Activated gamma-delta T cell treated with Interleukin-2 at 50 U/mL for 16 hours (primary cell): Measurements from ENCODE around the gene PRG2.

Source experiments
- DNase-seq: peaks from one replicate; pipeline ENCODE4 v3.0.0-alpha.2; 2020

Gene PRG2, protein sequence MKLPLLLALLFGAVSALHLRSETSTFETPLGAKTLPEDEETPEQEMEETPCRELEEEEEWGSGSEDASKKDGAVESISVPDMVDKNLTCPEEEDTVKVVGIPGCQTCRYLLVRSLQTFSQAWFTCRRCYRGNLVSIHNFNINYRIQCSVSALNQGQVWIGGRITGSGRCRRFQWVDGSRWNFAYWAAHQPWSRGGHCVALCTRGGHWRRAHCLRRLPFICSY

DNA sequence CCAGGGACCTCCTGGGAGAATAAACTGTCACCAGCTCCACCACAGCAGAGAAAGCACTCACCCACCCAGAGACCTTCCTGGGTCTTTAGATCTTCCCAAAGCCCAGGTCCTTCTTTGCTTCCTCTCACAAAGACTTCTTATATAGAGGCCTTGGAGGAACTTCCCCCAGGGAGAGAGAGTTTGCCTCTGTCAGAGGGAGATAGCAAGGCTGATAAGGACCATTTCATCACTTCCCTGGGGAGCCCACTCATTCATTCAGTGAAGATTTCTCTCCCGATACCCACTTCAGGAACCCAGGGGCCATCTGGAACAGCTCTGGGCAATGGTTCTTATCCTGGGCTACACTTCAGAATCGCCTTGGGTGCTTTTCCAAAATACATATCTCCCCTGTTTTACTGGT lies at the start of gene PRG2:
Gene PRG2 (minus strand): TSS at position 116 of the 400 bp plus-strand sequence. CDS start 706 bp downstream, outside the sequence.
- DNase-seq = no peak

DNA sequence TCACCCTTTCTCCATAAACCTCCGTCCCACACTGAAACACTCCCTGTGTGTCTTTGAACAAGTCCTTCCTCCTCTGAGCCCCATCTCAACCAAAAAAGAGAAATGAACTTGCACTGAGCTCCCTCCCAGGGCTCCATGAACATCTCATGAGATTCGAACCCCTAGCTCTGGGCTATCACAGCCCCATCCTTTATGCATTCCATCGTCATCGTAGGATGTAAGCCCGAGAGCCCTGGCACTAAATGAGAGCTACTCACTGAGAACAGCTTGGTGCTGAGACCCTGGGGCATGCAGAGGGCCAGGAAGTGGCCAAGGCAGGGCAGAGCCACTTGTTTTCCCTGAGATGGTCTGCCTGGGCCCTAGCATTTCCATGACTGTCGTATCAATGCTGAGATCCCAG lies 49.3 kb upstream of the PRG2 start:
- no peak for DNase-seq

DNA sequence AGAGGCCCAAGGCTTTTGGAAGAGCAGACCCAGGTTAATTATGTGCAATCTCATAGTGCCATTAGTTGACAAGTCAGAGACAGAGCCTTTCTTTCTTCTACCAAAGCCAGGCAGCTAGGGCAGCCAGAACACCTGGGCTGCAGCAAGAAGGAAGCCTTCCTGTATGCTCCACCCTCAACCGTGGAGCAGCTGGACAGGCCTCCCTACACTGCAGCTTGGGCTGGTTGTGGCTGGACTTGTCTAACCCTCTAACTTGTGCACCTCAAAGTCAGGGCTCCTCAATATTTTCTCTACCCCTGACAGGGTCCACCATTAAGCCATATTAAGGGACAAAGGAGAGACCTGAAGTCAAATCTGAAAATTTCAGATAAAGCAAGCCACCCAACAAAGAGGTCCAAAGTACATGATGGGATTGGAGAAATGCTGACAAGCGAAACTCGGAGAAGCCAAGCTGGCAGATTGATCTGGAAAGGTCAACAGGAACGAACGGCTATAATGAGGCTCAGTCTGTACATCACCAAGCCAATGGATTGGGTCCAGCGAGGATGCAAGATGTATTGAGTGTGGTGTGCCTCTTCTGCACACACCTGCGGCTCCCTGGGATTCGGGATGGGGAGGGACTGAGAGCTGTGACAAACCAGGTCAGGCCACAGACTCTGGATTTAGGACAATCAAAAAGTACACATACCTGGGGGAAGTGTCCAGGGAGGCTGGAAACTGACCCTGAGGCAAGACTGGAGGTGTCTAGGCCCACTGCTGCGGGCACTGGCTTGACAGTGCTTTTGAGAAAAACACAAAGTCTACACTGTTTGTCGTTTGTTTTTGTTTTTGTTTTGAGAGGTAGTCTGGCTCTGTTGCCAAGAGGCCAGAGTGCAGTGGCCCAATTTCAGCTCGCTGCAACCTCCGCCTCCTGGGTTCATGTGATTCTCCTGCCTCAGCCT lies 48.2 kb upstream of the PRG2 start:
- no peak for DNase-seq

DNA sequence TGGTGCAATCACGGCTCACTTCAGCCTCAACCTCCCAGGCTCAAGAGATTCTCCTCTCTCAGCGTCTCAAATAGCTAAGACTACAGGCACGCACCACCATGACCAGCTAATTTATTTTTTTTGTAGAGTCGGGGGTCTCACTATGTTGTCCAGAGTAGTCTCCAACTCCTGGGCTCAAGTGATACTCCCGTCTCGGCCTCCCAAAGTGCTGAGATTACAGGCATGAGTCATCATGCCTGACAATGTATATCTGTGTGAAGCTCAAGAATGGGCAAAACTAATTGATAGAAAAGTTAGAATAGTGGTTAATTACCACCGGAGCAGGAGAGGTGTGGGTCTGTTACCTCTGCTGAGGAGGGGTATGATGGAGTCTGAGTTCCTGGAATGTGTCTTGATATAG lies 45.6 kb upstream of the PRG2 start:
- DNase-seq = no peak

DNA sequence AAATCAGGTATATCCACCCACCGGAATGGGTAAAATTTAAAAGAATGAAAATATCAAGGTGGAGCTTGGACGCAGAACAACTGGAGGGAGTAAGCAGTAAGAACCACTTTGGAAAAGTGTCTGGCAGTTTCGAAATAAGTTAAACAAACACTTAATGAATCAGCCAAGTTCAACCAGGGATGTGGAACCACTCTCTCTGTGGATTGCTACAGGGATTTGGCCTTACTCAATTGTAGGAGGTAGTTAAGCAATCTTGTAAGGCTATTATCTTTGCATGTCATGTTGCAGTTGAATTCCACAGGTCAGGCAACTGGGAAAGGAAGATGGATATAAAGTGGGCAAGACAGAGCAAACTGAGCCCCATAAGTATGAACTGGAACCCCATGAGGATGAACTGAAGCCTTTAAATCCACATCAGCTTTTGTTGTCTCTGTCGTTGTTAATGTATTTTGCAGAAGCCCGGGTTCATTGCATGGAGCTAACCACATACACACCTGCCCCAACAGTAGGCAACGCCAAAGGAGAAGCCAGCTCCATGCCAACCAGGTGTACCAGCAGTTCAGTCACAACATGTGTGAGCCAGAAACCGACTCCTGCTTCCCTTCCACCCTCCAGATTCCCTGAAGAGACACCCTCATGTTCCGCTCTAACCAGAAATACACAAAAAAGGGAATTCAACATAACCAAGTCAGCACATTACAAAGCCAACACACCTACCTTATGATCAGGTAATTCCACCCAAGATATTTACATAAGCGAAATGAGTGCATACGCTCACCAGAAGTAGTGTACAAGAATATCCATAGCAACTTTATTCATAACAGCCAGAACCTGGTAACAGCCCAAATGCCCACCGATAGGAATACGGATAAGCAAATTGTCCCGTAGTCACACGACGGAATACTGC lies 44.4 kb upstream of the PRG2 start:
- DNase-seq = no peak

DNA sequence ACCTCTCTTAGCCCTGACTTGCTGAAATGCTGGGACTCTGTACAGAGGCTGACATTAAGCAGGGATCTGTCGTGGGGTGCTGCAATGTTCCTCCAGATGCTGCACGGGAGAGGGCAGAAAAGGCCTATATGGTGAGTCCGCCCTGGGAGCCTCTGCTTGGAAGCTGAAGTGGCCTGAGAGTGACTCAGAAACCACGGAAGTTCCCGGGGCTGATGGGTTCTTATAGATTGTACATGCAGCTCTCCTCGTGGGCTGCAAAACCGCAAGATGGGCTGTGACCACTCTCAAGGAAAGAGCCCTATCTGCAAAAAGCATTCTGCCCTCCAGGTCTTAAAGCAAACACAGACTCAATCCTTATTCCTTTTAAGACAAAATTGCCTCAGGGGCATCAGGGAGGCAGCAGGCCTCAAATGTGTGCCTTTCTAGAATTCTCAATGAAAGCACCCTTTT lies 42.3 kb upstream of the PRG2 start:
- DNase-seq = no peak

DNA sequence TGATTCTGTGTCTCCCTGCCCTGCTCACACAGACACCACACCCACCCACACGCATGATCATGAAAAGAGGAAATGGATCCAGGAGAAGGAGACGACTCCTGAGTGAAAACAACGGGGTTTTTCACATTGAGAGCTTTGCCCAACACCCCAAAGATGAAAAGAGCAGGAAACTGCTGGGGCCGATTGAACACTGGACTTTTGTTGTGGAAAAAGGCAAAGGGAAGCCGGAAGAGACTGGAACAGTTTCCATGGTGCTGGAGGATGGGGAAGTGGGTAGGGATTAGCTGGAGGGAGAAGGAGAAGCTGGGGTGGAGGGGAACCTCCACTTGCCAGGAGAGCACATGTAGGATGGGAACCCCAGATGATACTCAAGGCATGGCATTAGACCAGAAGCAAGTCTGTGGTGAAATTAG lies 41.7 kb upstream of the PRG2 start:
- DNase-seq = no peak

DNA sequence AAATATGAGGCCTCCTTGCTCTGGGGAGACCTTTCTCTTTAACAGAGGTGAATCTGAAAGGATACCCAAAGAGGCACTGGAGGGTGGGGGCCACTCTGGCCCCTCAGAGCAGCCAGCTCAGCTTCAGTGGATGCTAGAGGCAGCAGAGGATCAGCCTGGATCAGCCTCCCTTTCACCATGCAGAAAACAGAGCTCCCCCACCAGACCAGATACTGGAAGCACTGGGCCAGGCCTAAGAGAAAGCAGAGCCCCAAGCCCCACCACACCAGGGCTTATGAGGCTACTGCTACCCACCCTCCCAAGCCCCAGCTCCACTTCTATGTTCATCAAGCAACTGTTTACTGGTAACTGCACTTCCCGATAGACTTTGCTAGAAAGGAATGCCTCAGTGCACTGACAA lies 40.5 kb upstream of the PRG2 start:
- DNase-seq = no peak

DNA sequence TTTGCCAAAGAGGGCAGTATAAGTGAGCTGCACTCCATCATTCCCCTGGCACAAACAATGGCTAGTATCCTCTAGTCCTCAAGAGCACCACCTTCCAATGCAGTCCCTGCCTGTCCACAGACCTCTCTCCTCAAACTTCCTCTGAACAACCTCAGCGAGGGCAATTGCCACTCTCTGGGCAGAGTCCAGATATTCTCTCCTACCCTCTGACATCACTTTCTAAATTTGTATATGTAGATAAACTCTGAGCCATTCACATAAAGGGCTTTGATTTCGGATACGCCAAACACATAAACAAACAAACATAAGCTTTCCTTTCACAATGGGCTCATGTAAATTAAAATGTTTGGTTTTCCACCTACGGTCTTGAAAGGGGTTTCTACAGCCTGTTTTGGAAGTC lies 39.5 kb upstream of the PRG2 start:
- DNase-seq = no peak

DNA sequence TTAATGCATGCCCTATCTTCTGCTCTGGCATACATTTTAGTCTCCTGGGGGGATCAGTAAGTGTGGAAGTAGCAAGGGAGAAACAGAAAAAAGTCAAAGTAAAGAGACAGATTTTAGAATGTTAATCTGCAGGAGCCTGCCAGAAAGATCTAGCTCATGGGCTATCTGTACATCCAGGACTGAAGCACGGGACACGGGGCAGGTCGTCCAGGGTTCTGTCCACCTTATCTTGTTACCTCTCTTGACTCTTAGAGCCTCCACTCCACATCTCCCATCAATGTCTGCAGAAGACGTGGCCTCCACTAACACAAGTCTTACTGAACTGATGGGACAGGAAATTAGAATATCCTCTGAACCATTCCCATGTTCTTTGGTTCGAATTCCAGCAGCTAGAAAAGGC lies 38.2 kb upstream of the PRG2 start:
- DNase-seq = no peak

DNA sequence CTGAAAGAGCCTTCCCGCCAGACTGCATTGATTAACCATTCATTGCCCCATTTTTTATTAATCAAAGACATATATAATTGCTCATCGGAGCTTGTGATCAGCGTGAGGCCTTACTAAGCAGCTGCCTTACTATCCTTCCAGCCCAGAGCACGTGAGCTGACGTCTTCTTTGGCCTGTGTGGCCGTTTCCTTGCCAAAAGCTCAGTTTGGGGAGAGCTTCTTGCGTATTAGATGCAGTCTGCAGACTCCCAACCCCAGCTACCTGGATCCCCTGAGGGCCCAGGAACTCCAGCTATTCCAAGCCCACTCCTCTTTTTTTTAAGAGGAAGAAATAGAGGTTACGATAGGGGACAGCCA lies 37.3 kb upstream of the PRG2 start:
- no peak for DNase-seq

DNA sequence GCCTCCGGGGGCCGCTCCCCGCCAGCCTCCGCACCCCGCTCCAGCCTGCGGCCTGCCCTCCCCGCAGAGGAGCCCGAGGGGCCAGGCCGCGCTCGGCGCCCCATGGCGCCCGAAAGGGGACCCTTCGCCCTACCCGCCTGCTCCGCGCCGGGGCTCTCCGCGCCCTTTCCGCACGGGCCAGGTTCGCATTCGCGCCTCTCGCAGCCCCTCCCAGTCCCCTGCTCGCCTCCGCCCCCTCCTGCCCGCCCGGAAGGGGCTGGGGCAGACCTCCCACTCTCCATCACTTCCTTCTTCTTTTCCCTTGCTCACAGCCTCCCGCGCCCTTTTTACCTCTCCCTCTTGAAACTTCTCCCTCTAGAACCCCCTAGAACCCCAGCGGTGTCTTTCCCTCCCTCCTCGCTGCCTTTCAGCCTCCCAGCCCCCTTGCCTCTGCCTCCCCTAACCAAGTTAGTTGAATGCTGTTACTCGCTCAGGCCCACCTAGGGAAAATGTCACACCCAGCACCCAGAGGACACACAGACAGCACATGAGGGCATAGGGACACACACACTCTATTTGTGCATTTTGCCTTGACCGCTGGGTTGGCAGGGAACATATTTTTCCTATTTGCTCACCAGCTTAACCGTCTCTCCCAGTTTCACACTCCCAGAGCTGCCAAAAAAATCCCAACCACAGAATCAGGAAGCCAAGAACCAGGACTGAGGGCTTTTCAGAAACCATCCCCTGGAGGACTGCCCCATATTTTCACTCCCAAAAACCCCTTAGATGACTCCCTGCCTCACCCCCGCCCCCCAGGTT lies 36.7 kb upstream of the PRG2 start, which contains the start of gene SLC43A3:
Gene SLC43A3 (minus strand): TSS at position 193 of the 798 bp plus-strand sequence. CDS start 949 bp downstream, outside the sequence.
- peak; percentile 67 for DNase-seq

DNA sequence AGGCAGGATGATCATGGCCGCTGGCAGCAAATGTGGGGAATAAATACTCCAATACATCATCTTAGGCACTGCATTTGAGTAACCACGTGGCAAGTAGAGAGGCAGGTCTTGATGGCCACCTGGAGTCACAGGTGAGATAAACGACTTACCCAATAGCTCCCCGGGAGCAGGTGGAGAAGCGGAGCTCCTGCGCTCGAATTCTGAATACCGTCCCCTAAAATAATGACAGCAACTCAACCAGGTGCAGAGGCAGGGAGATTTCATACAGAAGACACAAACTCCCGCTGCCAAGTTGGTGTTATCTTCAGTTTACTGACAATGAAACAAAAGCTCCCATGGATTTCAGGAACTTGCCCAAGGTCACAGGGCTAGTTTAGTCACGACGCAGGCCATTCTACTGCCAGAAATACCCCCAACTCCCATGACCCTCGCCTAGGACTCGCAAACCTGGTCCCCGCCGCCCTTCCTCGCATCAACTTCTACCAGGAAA lies 36.0 kb upstream of the PRG2 start:
- no peak for DNase-seq

DNA sequence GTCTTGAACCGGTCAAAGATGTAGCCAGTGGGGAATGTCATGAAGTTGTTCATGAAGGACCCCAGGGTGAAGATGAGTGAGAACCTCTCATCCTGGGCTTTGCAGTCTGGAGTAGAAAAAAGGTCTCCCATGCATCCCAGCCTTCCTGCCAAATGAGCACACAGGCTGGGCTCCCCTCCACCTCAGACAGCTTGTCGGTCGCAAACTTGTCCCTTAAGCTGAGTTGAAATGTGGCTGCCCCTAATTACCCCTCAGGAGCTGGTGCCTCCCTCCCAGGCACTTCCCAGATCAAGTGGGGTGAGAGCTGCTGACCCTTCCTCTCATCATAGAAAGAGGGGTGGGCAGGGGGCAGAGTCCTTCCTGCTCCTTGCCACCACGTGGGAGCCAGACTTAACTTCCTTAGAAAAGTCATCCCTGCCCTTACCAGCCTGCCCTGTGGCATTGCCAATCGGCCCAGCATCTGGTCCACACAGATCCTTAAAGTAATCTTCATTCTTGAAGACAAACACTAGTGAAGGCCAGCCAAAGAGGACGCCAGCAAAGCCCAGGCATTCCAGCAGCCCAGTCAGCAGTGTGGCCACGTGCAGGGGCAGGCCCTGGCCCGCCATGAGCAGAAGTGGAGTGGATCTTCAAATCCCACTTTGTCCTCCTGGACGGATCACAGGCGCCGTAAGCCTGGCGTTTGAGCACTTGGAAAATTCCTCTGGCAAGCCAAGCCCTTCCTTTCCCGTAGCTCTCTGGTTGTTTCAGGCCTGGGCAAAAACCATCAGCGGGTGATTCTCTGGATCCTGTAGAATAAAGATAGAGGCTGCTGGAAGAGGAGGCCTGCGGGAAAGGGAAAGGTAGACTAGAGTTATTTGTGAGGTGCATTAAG lies 35.4 kb upstream of the PRG2 start:
- DNase-seq = no peak

DNA sequence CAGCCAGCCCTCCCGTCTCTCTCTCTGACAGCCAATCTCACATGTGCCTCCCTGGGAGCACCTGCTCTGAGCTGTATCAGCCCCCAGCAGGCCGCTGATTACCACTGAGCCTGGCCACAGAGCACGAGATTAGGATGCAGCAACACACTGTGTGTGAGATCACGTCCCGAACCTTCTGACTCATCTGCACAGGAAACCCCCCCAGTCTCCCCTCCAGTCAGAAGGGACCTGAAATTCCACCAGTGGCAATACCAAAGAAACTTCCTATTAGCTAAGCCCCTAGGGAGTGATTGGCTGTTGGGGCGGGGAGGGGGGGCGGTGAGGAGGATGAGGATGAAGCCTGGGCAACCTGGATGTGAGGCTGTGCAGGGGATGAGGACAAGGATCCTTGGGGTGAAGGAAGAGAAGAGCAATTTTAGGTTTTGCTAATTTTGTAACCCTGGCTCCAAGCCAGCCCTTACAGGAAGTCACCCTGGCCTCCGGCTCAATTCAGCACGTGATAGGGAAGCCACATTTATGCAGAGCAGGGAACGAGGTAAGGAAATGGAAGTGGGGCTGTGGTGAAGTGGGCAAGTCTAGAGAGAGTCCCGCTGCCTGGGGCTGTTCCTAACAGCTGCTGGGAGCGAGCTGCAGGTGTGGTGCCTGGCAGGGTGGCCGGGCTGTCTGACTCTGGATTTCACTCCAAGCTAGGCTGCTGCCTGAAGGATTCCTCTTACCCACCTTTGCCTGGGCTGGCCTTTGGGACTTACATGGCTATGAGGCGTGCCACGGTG lies 34.5 kb upstream of the PRG2 start:
- peak; percentile 84 for DNase-seq

DNA sequence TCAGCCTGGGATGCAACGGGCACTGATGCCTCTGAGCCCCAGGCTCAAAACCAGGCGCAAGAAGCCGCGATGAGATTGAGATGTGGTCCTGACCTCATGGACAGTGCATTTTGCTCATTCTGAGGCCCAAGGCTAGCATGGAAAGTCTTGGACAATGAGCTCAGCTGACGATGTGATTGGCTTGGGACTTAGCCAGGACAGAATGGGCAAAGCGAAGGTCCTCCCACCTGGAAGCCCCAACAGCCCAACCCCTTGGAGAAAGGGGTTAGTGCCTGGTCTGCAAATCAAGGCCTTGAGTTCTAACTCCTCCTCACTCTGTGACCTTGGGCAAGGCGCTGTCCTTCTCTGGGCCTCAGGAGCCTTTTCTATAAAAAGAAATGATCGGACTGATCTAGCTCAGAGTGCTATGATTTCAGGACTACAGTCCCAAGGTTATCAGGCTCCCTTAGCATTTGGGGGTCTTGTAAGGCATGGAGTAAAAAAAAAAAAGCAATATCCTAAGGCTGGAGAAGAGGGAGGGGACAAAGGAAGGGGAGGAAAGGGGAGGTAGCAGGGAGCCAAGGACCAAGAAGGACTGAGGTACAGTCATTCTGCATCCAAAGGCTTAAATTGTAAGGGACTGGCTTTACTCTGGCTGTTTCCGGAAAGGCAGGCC lies 33.8 kb upstream of the PRG2 start:
- DNase-seq = no peak

DNA sequence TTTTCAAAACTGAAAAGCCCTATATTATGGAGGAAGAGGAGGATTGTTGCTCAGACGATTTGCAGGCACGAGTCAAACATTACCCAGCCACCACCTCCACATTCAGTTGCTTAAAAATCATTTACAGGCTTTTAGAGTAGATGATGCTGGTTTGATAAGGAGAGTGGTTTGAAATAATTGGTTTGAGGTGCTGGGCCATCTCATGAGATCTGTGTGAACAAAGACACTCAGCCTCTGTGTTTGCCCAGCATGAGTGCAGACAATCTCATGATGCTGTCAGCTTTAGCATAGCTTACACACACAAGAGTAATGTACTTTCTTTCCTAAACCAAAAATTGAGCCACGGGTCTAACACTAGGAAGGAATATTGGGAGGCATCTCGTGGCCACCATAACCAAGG lies 32.2 kb upstream of the PRG2 start:
- DNase-seq = no peak

DNA sequence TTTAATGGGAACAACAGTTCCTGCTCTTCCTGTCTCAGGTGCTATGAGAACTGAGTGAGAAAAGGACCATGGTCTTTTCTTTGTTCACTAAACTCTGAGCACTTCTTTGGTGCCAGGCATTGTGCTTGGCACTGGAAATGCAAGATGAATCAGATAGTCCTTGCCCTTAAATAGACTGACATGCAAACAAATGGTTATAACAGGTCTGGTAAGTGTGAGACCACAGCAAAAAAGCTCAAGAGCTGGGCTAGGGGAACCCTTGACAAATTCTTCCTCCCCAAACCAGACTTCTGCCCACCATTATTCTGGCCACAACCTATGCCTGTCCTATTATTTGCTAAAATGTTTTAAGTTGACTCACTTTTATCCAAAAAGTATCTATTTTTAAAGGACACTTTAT lies 31.4 kb upstream of the PRG2 start:
- no peak for DNase-seq

DNA sequence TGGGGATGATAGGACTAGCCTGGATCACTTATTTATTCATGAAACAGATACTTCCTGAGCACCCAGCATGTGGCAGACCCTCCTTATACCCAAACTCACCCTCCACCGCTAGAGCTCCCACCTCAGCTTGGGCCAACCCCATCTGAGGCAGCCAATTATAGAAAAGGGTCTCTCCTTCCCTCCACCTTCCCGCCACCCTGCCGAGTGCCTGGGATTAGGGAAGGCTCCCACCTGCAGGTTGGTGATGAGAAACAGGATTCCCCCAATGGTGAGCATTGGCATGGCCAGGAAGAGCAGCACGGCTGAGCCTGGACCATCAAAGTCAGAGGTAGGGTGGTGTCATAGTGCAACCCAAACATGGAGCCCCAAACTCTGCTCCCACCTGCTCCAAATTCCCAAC lies 30.6 kb upstream of the PRG2 start:
- DNase-seq = no peak

DNA sequence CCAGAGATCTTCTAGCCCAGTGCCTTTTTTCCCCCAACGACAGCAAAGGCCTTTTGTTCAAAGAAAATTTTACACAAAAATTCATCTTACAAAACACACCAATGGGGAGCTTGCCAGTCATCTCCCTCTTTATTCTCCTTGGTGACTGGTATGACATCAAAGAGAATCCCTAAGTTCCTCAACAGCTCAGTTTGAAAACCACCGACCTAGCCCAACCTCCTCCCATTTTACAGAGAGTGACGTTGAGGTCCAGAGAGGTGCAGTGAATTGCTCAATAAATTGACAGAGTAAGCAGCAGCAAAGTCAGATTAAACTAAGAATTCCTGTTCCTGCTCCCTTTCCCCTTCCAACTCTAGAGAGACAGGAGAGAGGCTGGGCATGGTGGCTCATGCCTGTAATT lies 28.7 kb upstream of the PRG2 start:
- DNase-seq = no peak
